MCF 10A (cell line): ENCODE results near the gene RBM12. TPM values are rescaled to one million over a fixed set of nuclear protein-coding genes. Genes with fewer than 3 reads are reported as not detected.
A peak's percentile ranks its signal among the peaks of the same experiment; 100 is the strongest.

Experiments used
- BruUV-seq: library from RNA; stranded (reverse); fragments of 400-500 nt; replicated peaks from 2 replicates; lab custom pipeline; 2021; lab: Mats Ljungman, UMichigan
- CTCF ChIA-PET: fragments of 300-600 bp; sonication (Branson Sonifier 250); formaldehyde crosslinking; extraction: SDS; loops from one replicate; lab custom pipeline; 2021; ENCODE audit warnings: antibody characterized with exemption, inconsistent platforms; lab: Yijun Ruan, JAX
- POLR2A ChIA-PET: fragments of 300-600, 350-650 bp; sonication (Branson Sonifier 250); formaldehyde crosslinking; extraction: SDS; loops from one replicate; lab custom pipeline; 2020; ENCODE audit warnings: antibody characterized with exemption, inconsistent platforms; lab: Yijun Ruan, JAX
- DNase-seq: peaks from one replicate; pipeline ENCODE4 v3.0.0-alpha.2; 2018; ENCODE audit not compliant: unreplicated experiment
- H3K27ac Mint-ChIP-seq: one replicate; pipeline ENCODE4 v1.8.0; 2022; ENCODE audit warnings: mild to moderate bottlenecking, low read depth, mixed read lengths; ENCODE audit not compliant: unreplicated experiment
- H3K27me3 Mint-ChIP-seq: one replicate; pipeline ENCODE4 v1.8.0; 2022; ENCODE audit warnings: mixed read lengths; ENCODE audit not compliant: insufficient read depth, unreplicated experiment
- H3K36me3 Mint-ChIP-seq: one replicate; pipeline ENCODE4 v1.8.0; 2022; ENCODE audit warnings: mild to moderate bottlenecking, moderate library complexity, mixed read lengths; ENCODE audit not compliant: insufficient read depth, unreplicated experiment
- H3K4me1 Mint-ChIP-seq: one replicate; pipeline ENCODE4 v1.8.0; 2022; ENCODE audit warnings: mixed read lengths; ENCODE audit not compliant: insufficient read depth, unreplicated experiment
- H3K4me3 Mint-ChIP-seq: one replicate; pipeline ENCODE4 v1.8.0; 2022; ENCODE audit warnings: mild to moderate bottlenecking, moderate library complexity, mixed read lengths; ENCODE audit not compliant: unreplicated experiment
- H3K9me3 Mint-ChIP-seq: one replicate; pipeline ENCODE4 v1.8.0; 2022; ENCODE audit warnings: mixed read lengths; ENCODE audit not compliant: unreplicated experiment
- CTCF ChIP-seq: fragments of 200-600 bp; IDR thresholded peaks from one replicate; pipeline ENCODE4 v1.8.0; 2022; ENCODE audit warnings: antibody characterized with exemption, mild to moderate bottlenecking; ENCODE audit not compliant: unreplicated experiment
- intact Hi-C: fragments of 100-400 bp; cut with micrococcal nuclease; formaldehyde crosslinking; loops from 2 replicates; pipeline ENCODE4 v1.14.1; 2022
- total RNA-seq: library from RNA; stranded (reverse); gene quantifications from 2 replicates; pipeline ENCODE4 v1.2.3, GENCODE V29; 2022

Gene RBM12
- total RNA-seq, 1 experiment from 2014 or later = 60.1 TPM

- no peak overlapping the region for H3K27ac Mint-ChIP-seq
- no peaks in the 10 kb centered on the region for H3K9me3 Mint-ChIP-seq
- TSS peak; percentile 9 for BruUV-seq
- DNase-seq = no peak
- intact Hi-C loops = no loop called here
- TF ChIP-seq CTCF = no peak
- peaks cover 26% of the 10 kb centered on the region for H3K36me3 Mint-ChIP-seq
- H3K4me3 Mint-ChIP-seq = no peak overlapping the region
- CTCF ChIA-PET = interaction anchor here (0.6 to 0.7 kb wide), 2 partner anchors 87 to 815 kb away, joined by 3 to 5 read pairs; no protein-coding TSS in a partner anchor
- peaks cover 7% of the 10 kb centered on the region for H3K4me1 Mint-ChIP-seq
- no peaks in the 10 kb centered on the region for H3K27me3 Mint-ChIP-seq
- POLR2A ChIA-PET = interaction anchor here (0.9 to 6.0 kb wide), 2 partner anchors 10 to 20 kb away, joined by 3 to 54 read pairs; partner anchors contain the start of genes CPNE1 and RBM12
Measured at GRCh38 chr20:35653893-35654292, 10.8 kb downstream of the RBM12 start.

- no peak for DNase-seq
- no TSS peak for BruUV-seq
- ChIA-PET POLR2A (interaction anchor here (0.9 to 6.0 kb wide), 2 partner anchors 11 to 19 kb away, joined by 3 to 54 read pairs; partner anchors contain the start of genes CPNE1 and RBM12), CTCF (interaction anchor here (0.7 kb wide), 1 partner anchor 86 kb away, joined by 5 read pairs; no protein-coding TSS in a partner anchor)
- H3K4me1 Mint-ChIP-seq = peaks cover 7% of the 10 kb centered on the region
- peaks cover 30% of the 10 kb centered on the region for H3K36me3 Mint-ChIP-seq
- intact Hi-C loops = no loop called here
- H3K27ac Mint-ChIP-seq = no peak overlapping the region
- no peaks in the 10 kb centered on the region for H3K27me3 Mint-ChIP-seq
- TF ChIP-seq CTCF = no peak
- no peaks in the 10 kb centered on the region for H3K9me3 Mint-ChIP-seq
- no peak overlapping the region for H3K4me3 Mint-ChIP-seq
Measured at GRCh38 chr20:35653430-35653734, 11.3 kb downstream of the RBM12 start.

- ChIA-PET POLR2A (interaction anchor here (0.9 to 6.0 kb wide), 4 partner anchors 8 to 34 kb away, joined by 3 to 54 read pairs (median 6); partner anchors contain the start of genes CPNE1 and RBM12), CTCF (interaction anchor here (0.6 to 0.7 kb wide), 3 partner anchors 17 to 903 kb away, joined by 3 read pairs; no protein-coding TSS in a partner anchor)
- no peak for DNase-seq
- no peaks in the 10 kb centered on the region for H3K9me3 Mint-ChIP-seq
- H3K4me1 Mint-ChIP-seq = peaks cover 7% of the 10 kb centered on the region
- no TSS peak for BruUV-seq
- no peak overlapping the region for H3K27ac Mint-ChIP-seq
- no peak overlapping the region for H3K4me3 Mint-ChIP-seq
- peaks cover 35% of the 10 kb centered on the region for H3K36me3 Mint-ChIP-seq
- no peak for TF ChIP-seq CTCF
- intact Hi-C loops = no loop called here
- no peaks in the 10 kb centered on the region for H3K27me3 Mint-ChIP-seq
Measured at GRCh38 chr20:35652641-35653429, 11.9 kb downstream of the RBM12 start.

- CTCF ChIA-PET = interaction anchor here (0.6 to 0.7 kb wide), 3 partner anchors 12 to 904 kb away, joined by 3 read pairs; no protein-coding TSS in a partner anchor
- no peak for DNase-seq
- no peak for TF ChIP-seq CTCF
- Mint-ChIP-seq H3K36me3 (peaks cover 38% of the 10 kb centered on the region), H3K27ac (no peak overlapping the region), H3K27me3 (no peaks in the 10 kb centered on the region), H3K4me1 (peaks cover under 1% of the 10 kb centered on the region), H3K9me3 (no peaks in the 10 kb centered on the region), H3K4me3 (no peak overlapping the region)
- POLR2A ChIA-PET = interaction anchor here (0.7 to 6.0 kb wide), 5 partner anchors 9 to 73 kb away, joined by 3 to 54 read pairs (median 4); partner anchors contain the start of genes CPNE1 and RBM12
- no TSS peak for BruUV-seq
- intact Hi-C loops = no loop called here
Measured at GRCh38 chr20:35651958-35652357, 12.7 kb downstream of the RBM12 start.
